GM23338 (cell line): ENCODE data around the gene MMP25.

Source experiments
- CTCF ChIP-seq, 2 experiments: fragments of 200-600 bp in 1 of 2; sonication (generic) in 1 of 2; conservative IDR thresholded peaks; 2 replicates each; pipeline versions ENCODE4 v1.5.1 to v1.6.1; 2016 to 2017; ENCODE audit warnings: antibody characterized with exemption in 2 of 2, low read depth in 2 of 2, mild to moderate bottlenecking in 2 of 2, moderate library complexity in 1 of 2
- ETS1 ChIP-seq: IDR thresholded peaks from 2 replicates; pipeline ENCODE4 v1.6.1; 2016; ENCODE audit warnings: antibody characterized with exemption
- EZH2 ChIP-seq: fragments of 200-600 bp; sonication (generic); IDR thresholded peaks from one replicate; pipeline ENCODE4 v1.8.0; 2017; ENCODE audit warnings: antibody characterized with exemption, mild to moderate bottlenecking, low read depth; ENCODE audit not compliant: unreplicated experiment
- EZH2phosphoT487 ChIP-seq: fragments of 200-600 bp; sonication (generic); IDR thresholded peaks from one replicate; pipeline ENCODE4 v1.8.1; 2018; ENCODE audit warnings: antibody characterized with exemption; ENCODE audit not compliant: unreplicated experiment
- JUNB ChIP-seq: IDR thresholded peaks from one replicate; pipeline ENCODE4 v1.6.1; 2016; ENCODE audit warnings: antibody characterized with exemption; ENCODE audit not compliant: unreplicated experiment
- POLR2AphosphoS5 ChIP-seq: IDR thresholded peaks from 2 replicates; pipeline ENCODE4 v1.6.1; 2016; ENCODE audit warnings: antibody characterized with exemption, low read depth
- REST ChIP-seq: IDR thresholded peaks from one replicate; pipeline ENCODE4 v1.6.1; 2018; ENCODE audit warnings: antibody characterized with exemption; ENCODE audit not compliant: unreplicated experiment

- peak; percentile 75 to 94 for TF ChIP-seq CTCF (conservative IDR thresholded peaks at IDR 0.05; ENCODE audit: low read depth in 2 of 2)
- no peak for TF ChIP-seq EZH2
- no peak for TF ChIP-seq EZH2phosphoT487
- no peak for TF ChIP-seq JUNB
- peak; percentile 60; the same call in 1 of the 2 replicates for TF ChIP-seq ETS1
- peak; percentile 100 for TF ChIP-seq POLR2AphosphoS5
- no peak for TF ChIP-seq REST
Observed at GRCh38 chr16:3017794-3018506, 28.4 kb upstream of the MMP25 start, which contains the start of gene CLDN6.
